ENCODE data around the gene IDH3G.

The IDH3G gene

DNA sequence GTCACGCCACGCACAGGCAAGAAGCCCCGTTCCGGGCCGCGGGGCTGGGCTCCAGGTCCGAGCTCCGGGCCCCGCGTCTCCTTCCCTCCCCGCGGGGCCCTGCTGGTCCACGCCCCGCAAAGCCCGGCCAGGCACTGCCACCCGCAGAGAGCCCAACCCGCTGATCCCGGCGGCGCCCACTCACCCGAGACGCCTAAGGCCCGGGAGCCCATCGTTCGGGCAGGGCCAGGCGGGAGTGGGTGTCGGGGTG is 35.3 kb upstream of the IDH3G start:
- H3K36me3 ChIP-seq (ENCODE audit: control insufficient read depth, low read length) = no peaks in the 10 kb centered on the region
- peaks cover 11% of the 10 kb centered on the region for H3K27me3 ChIP-seq (ENCODE audit: control insufficient read depth, low read length)
- H3F3A ChIP-seq (ENCODE audit: control insufficient read depth, insufficient read depth) = no peaks in the 10 kb centered on the region
- H3K79me2 ChIP-seq (ENCODE audit: control insufficient read depth, low read length) = no peaks in the 10 kb centered on the region
- no peak overlapping the region for H3K4me3 ChIP-seq (ENCODE audit: low read length)
- TF ChIP-seq, protein P1, sequence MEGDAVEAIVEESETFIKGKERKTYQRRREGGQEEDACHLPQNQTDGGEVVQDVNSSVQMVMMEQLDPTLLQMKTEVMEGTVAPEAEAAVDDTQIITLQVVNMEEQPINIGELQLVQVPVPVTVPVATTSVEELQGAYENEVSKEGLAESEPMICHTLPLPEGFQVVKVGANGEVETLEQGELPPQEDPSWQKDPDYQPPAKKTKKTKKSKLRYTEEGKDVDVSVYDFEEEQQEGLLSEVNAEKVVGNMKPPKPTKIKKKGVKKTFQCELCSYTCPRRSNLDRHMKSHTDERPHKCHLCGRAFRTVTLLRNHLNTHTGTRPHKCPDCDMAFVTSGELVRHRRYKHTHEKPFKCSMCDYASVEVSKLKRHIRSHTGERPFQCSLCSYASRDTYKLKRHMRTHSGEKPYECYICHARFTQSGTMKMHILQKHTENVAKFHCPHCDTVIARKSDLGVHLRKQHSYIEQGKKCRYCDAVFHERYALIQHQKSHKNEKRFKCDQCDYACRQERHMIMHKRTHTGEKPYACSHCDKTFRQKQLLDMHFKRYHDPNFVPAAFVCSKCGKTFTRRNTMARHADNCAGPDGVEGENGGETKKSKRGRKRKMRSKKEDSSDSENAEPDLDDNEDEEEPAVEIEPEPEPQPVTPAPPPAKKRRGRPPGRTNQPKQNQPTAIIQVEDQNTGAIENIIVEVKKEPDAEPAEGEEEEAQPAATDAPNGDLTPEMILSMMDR (IDR thresholded peaks at IDR 0.05; ENCODE audit: low read depth, low read length, poor library complexity, severe bottlenecking) = no peak
- no peak for TF ChIP-seq EZH2phosphoT487 (IDR thresholded peaks at IDR 0.05; ENCODE audit: borderline replicate concordance, low read length)
- H3K4me1 ChIP-seq (ENCODE audit: control insufficient read depth, low read length) = no peaks in the 10 kb centered on the region
- no peaks in the 10 kb centered on the region for H3K9me3 ChIP-seq (ENCODE audit: control insufficient read depth, insufficient read depth, low read length)
- no peak overlapping the region for H3K4me2 ChIP-seq (ENCODE audit: low read length)
- H4K20me1 ChIP-seq (ENCODE audit: control insufficient read depth, insufficient read depth, low read depth, low read length) = no peaks in the 10 kb centered on the region
- H3K9me2 ChIP-seq (replicated peaks; ENCODE audit: control insufficient read depth, low read length) = no peaks in the 10 kb centered on the region
- H3K27ac ChIP-seq (ENCODE audit: low read depth, low read length) = no peak overlapping the region

GRCh38 chrX:153828723-153829548 is 34.8 kb upstream of the IDH3G start:
- H4K20me1 ChIP-seq (ENCODE audit: control insufficient read depth, insufficient read depth, low read depth, low read length) = no peaks in the 10 kb centered on the region
- no peaks in the 10 kb centered on the region for H3K9me3 ChIP-seq (ENCODE audit: control insufficient read depth, insufficient read depth, low read length)
- H3F3A ChIP-seq (ENCODE audit: control insufficient read depth, insufficient read depth) = no peaks in the 10 kb centered on the region
- TF ChIP-seq EZH2phosphoT487 (IDR thresholded peaks at IDR 0.05; ENCODE audit: borderline replicate concordance, low read length) = no peak
- TF ChIP-seq, protein P1 (IDR thresholded peaks at IDR 0.05; ENCODE audit: low read depth, low read length, poor library complexity, severe bottlenecking) = no peak
- no peaks in the 10 kb centered on the region for H3K79me2 ChIP-seq (ENCODE audit: control insufficient read depth, low read length)
- no peaks in the 10 kb centered on the region for H3K36me3 ChIP-seq (ENCODE audit: control insufficient read depth, low read length)
- H3K27me3 ChIP-seq (ENCODE audit: control insufficient read depth, low read length) = peaks cover 11% of the 10 kb centered on the region
- H3K4me1 ChIP-seq (ENCODE audit: control insufficient read depth, low read length) = no peaks in the 10 kb centered on the region
- no peak overlapping the region for H3K27ac ChIP-seq (ENCODE audit: low read depth, low read length)
- no peak overlapping the region for H3K4me3 ChIP-seq (ENCODE audit: low read length)
- H3K9me2 ChIP-seq (replicated peaks; ENCODE audit: control insufficient read depth, low read length) = no peaks in the 10 kb centered on the region
- no peak overlapping the region for H3K4me2 ChIP-seq (ENCODE audit: low read length)

GRCh38 chrX:153828308-153828707 is 34.1 kb upstream of the IDH3G start:
- no peaks in the 10 kb centered on the region for H4K20me1 ChIP-seq (ENCODE audit: control insufficient read depth, insufficient read depth, low read depth, low read length)
- TF ChIP-seq EZH2phosphoT487 (IDR thresholded peaks at IDR 0.05; ENCODE audit: borderline replicate concordance, low read length) = no peak
- TF ChIP-seq, protein P1 (IDR thresholded peaks at IDR 0.05; ENCODE audit: low read depth, low read length, poor library complexity, severe bottlenecking) = no peak
- peaks cover 11% of the 10 kb centered on the region for H3K27me3 ChIP-seq (ENCODE audit: control insufficient read depth, low read length)
- no peaks in the 10 kb centered on the region for H3F3A ChIP-seq (ENCODE audit: control insufficient read depth, insufficient read depth)
- H3K4me1 ChIP-seq (ENCODE audit: control insufficient read depth, low read length) = no peaks in the 10 kb centered on the region
- no peaks in the 10 kb centered on the region for H3K9me3 ChIP-seq (ENCODE audit: control insufficient read depth, insufficient read depth, low read length)
- no peak overlapping the region for H3K4me3 ChIP-seq (ENCODE audit: low read length)
- H3K36me3 ChIP-seq (ENCODE audit: control insufficient read depth, low read length) = no peaks in the 10 kb centered on the region
- no peaks in the 10 kb centered on the region for H3K9me2 ChIP-seq (replicated peaks; ENCODE audit: control insufficient read depth, low read length)
- H3K79me2 ChIP-seq (ENCODE audit: control insufficient read depth, low read length) = no peaks in the 10 kb centered on the region
- H3K4me2 ChIP-seq (ENCODE audit: low read length) = no peak overlapping the region
- no peak overlapping the region for H3K27ac ChIP-seq (ENCODE audit: low read depth, low read length)

Measured in DOHH2 (cell line).